Neuronal stem cell (in vitro differentiated cells): Measurements from ENCODE around the gene MEGF11.
"Not testable (repeated sequence)": the region's sequence is repeated elsewhere in the genome, so short reads cannot be mapped to it uniquely, and the experiment has no call there.

Experiments used
- DNase-seq: peaks from one replicate; pipeline ENCODE4 v3.0.0-alpha.2; 2013; ENCODE audit warnings: low spot score
- H2AFZ ChIP-seq: one replicate; pipeline ENCODE4 v1.6.1; 2013; ENCODE audit warnings: mild to moderate bottlenecking, low read length, inconsistent platforms
- H2AK5ac ChIP-seq: 2 replicates; pipeline ENCODE4 v1.6.1; 2013; ENCODE audit warnings: low read depth, mild to moderate bottlenecking, inconsistent platforms, low read length, moderate library complexity, mixed read lengths
- H2BK120ac ChIP-seq: 2 replicates; pipeline ENCODE4 v1.6.1; 2013; ENCODE audit warnings: low read depth, mild to moderate bottlenecking, inconsistent platforms, low read length, moderate library complexity, mixed read lengths
- H2BK12ac ChIP-seq: one replicate; pipeline ENCODE4 v1.6.1; 2013; ENCODE audit warnings: low read length, inconsistent platforms
- H2BK15ac ChIP-seq: 2 replicates; pipeline ENCODE4 v1.6.1; 2013; ENCODE audit warnings: mild to moderate bottlenecking, low read length, inconsistent platforms, mixed read lengths
- H2BK5ac ChIP-seq: one replicate; pipeline ENCODE4 v1.6.1; 2013; ENCODE audit warnings: inconsistent platforms, mild to moderate bottlenecking, low read length, moderate library complexity
- H3K14ac ChIP-seq: one replicate; pipeline ENCODE4 v1.6.1; 2013; ENCODE audit warnings: low read length, inconsistent platforms
- H3K18ac ChIP-seq: 2 replicates; pipeline ENCODE4 v1.6.1; 2013; ENCODE audit warnings: low read length, inconsistent platforms
- H3K23ac ChIP-seq: 2 replicates; pipeline ENCODE4 v1.6.1; 2013; ENCODE audit warnings: low read depth, mild to moderate bottlenecking, mixed read lengths, low read length, inconsistent platforms; ENCODE audit not compliant: poor library complexity
- H3K27ac ChIP-seq: replicated peaks from 3 replicates; pipeline ENCODE4 v1.5.1; 2013; ENCODE audit warnings: low read length, inconsistent platforms
- H3K27me3 ChIP-seq, 3 experiments: 2 replicates each; pipeline ENCODE4 v1.6.1; 2013; ENCODE audit warnings: low read length in 3 of 3, mild to moderate bottlenecking in 2 of 3, inconsistent platforms in 1 of 3, low read depth in 1 of 3, mixed read lengths in 1 of 3, moderate library complexity in 1 of 3; ENCODE audit not compliant: control insufficient read depth in 3 of 3, insufficient read depth in 3 of 3
- H3K36me3 ChIP-seq, 2 donors: replicated peaks in 1 of 2; 2 replicates each; pipeline ENCODE4 v1.6.1; 2013; ENCODE audit warnings: low read length in 2 of 2; ENCODE audit not compliant: control insufficient read depth in 2 of 2, insufficient read depth in 2 of 2
- H3K4ac ChIP-seq: 2 replicates; pipeline ENCODE4 v1.6.1; 2013; ENCODE audit warnings: inconsistent platforms, mild to moderate bottlenecking, low read length, moderate library complexity
- H3K4me1 ChIP-seq, 2 donors: 1 replicate in 1 of 2; 2 replicates in 1 of 2; pipeline ENCODE4 v1.6.1; 2013; ENCODE audit warnings: low read length in 2 of 2, low read depth in 1 of 2; ENCODE audit not compliant: control insufficient read depth in 2 of 2, insufficient read depth in 1 of 2
- H3K4me2 ChIP-seq: one replicate; pipeline ENCODE4 v1.6.1; 2013; ENCODE audit warnings: mild to moderate bottlenecking, low read length, inconsistent platforms; ENCODE audit not compliant: insufficient read depth, poor library complexity, severe bottlenecking
- H3K4me3 ChIP-seq, 2 donors: 2 replicates each; pipeline ENCODE4 v1.5.1; 2013; ENCODE audit warnings: low read length in 2 of 2, mild to moderate bottlenecking in 2 of 2, inconsistent platforms in 1 of 2, moderate library complexity in 1 of 2
- H3K79me1 ChIP-seq: one replicate; pipeline ENCODE4 v1.6.1; 2013; ENCODE audit warnings: low read depth, mild to moderate bottlenecking, inconsistent platforms, low read length, moderate library complexity
- H3K9ac ChIP-seq: one replicate; pipeline ENCODE4 v1.6.1; 2013; ENCODE audit warnings: mild to moderate bottlenecking, low read depth, low read length, inconsistent platforms; ENCODE audit not compliant: poor library complexity
- H3K9me3 ChIP-seq, 2 donors: replicated peaks in 1 of 2; 2 replicates each; pipeline versions ENCODE3 to v1.6.1; 2013; ENCODE audit warnings: low read length in 2 of 2, mild to moderate bottlenecking in 2 of 2, inconsistent platforms in 1 of 2, low read depth in 1 of 2, mixed read lengths in 1 of 2, moderate library complexity in 1 of 2; ENCODE audit not compliant: control insufficient read depth in 2 of 2, insufficient read depth in 1 of 2
- H4K8ac ChIP-seq: one replicate; pipeline ENCODE4 v1.6.1; 2013; ENCODE audit warnings: low read depth, mild to moderate bottlenecking, inconsistent platforms, low read length, moderate library complexity
- H4K91ac ChIP-seq: one replicate; pipeline ENCODE4 v1.6.1; 2013; ENCODE audit warnings: low read length, low read depth, mild to moderate bottlenecking, inconsistent platforms; ENCODE audit not compliant: poor library complexity
- WGBS, 2 donors: extraction: QIAGEN DNeasy Blood & Tissue Kit; methylation state at CpG; one replicate each; pipeline ENCODE4 v1.1.7; 2013; ENCODE audit warnings: missing lambda C conversion rate in 2 of 2, mixed read lengths in 1 of 2; ENCODE audit not compliant: insufficient read length in 2 of 2, insufficient replicate concordance in 1 of 2; ENCODE audit errors: extremely low coverage in 2 of 2; 5-methylcytosine and 5-hydroxymethylcytosine counted together

The MEGF11 gene

GRCh38 chr15:66003129-66003528 lies 250.4 kb downstream of the MEGF11 start:
- H3K27ac ChIP-seq, H4K91ac ChIP-seq, H3K79me1 ChIP-seq, H2BK5ac ChIP-seq, H3K9me3 ChIP-seq, H2AFZ ChIP-seq, H4K8ac ChIP-seq, H3K27me3 ChIP-seq, H2AK5ac ChIP-seq, H3K4me2 ChIP-seq, H3K4ac ChIP-seq, H2BK120ac ChIP-seq, H2BK12ac ChIP-seq, H3K9ac ChIP-seq, H3K18ac ChIP-seq, H3K36me3 ChIP-seq, H2BK15ac ChIP-seq, H3K14ac ChIP-seq, DNase-seq, H3K23ac ChIP-seq, H3K4me3 ChIP-seq: not testable (repeated sequence)
- H3K4me1 ChIP-seq: peaks cover 0 to 21% of the 10 kb centered on the region in 2 donors
- WGBS, 2 donors: no CpG with 5 or more reads among the region's 4 CpGs

GRCh38 chr15:66001717-66002426 lies 251.7 kb downstream of the MEGF11 start:
- WGBS, 2 donors: no CpG with 5 or more reads among the region's 8 CpGs
- no peak overlapping the region for H4K91ac ChIP-seq
- no peaks in the 10 kb centered on the region for H3K36me3 ChIP-seq
- H2BK120ac ChIP-seq: no peak overlapping the region
- H2BK5ac ChIP-seq: peak overlapping the region; percentile 59
- H3K4ac ChIP-seq: no peak overlapping the region
- no peak overlapping the region for H3K14ac ChIP-seq
- H3K27ac ChIP-seq: peak overlapping the region; percentile 47
- H3K4me3 ChIP-seq: no peak overlapping the region
- H3K27me3 ChIP-seq: peaks cover 0 to 8% (median 0%) of the 10 kb centered on the region in 3 experiments
- no peak for DNase-seq
- H2BK15ac ChIP-seq: no peak overlapping the region
- H3K4me1 ChIP-seq: peaks cover 0 to 23% of the 10 kb centered on the region in 2 donors
- no peak overlapping the region for H3K23ac ChIP-seq
- H2BK12ac ChIP-seq: no peak overlapping the region
- no peak overlapping the region for H2AFZ ChIP-seq
- no peaks in the 10 kb centered on the region for H3K79me1 ChIP-seq
- H3K9ac ChIP-seq: no peak overlapping the region
- peaks cover 0 to under 1% of the 10 kb centered on the region in 2 donors for H3K9me3 ChIP-seq
- H4K8ac ChIP-seq: no peak overlapping the region
- no peak overlapping the region for H2AK5ac ChIP-seq
- H3K4me2 ChIP-seq: no peak overlapping the region
- no peak overlapping the region for H3K18ac ChIP-seq

- H2BK120ac ChIP-seq: no peak overlapping the region
- H2BK15ac ChIP-seq: no peak overlapping the region
- DNase-seq: no peak
- H3K36me3 ChIP-seq: no peaks in the 10 kb centered on the region
- H4K8ac ChIP-seq: no peak overlapping the region
- WGBS, 2 donors: no CpG with 5 or more reads among the region's 5 CpGs
- no peak overlapping the region for H3K4me2 ChIP-seq
- no peak overlapping the region for H2AFZ ChIP-seq
- no peak overlapping the region for H3K4me3 ChIP-seq
- no peak overlapping the region for H2AK5ac ChIP-seq
- peaks cover 0 to 23% of the 10 kb centered on the region in 2 donors for H3K4me1 ChIP-seq
- H2BK12ac ChIP-seq: no peak overlapping the region
- H3K4ac ChIP-seq: no peak overlapping the region
- no peak overlapping the region for H4K91ac ChIP-seq
- no peak overlapping the region for H3K23ac ChIP-seq
- H3K27me3 ChIP-seq: peaks cover 0 to 10% (median 0%) of the 10 kb centered on the region in 3 experiments
- no peak overlapping the region for H3K14ac ChIP-seq
- H3K18ac ChIP-seq: no peak overlapping the region
- H3K9ac ChIP-seq: no peak overlapping the region
- no peaks in the 10 kb centered on the region for H3K79me1 ChIP-seq
- H3K9me3 ChIP-seq: no peaks in the 10 kb centered on the region
- H2BK5ac ChIP-seq: peak overlapping the region; percentile 59
- H3K27ac ChIP-seq: peak overlapping the region; percentile 47
Measured at GRCh38 chr15:66001042-66001441, 252.5 kb downstream of the MEGF11 start.

GRCh38 chr15:65998486-65998885 lies 255.1 kb downstream of the MEGF11 start:
- Histone ChIP-seq H3K27me3 (peaks cover 0 to 25% (median 0%) of the 10 kb centered on the region in 3 experiments), H4K91ac (no peak overlapping the region), H3K14ac (no peak overlapping the region), H3K36me3 (no peaks in the 10 kb centered on the region), H2AK5ac (peak overlapping the region; percentile 48), H2BK15ac (no peak overlapping the region), H3K9ac (no peak overlapping the region), H3K23ac (no peak overlapping the region), H3K4me1 (peaks cover 0 to 23% of the 10 kb centered on the region in 2 donors), H4K8ac (no peak overlapping the region), H3K79me1 (no peaks in the 10 kb centered on the region), H2BK5ac (no peak overlapping the region), H3K4ac (no peak overlapping the region), H3K27ac (no peak overlapping the region), H2BK12ac (no peak overlapping the region), H3K18ac (no peak overlapping the region), H3K9me3 (no peaks in the 10 kb centered on the region), H3K4me2 (no peak overlapping the region), H3K4me3 (no peak overlapping the region), H2BK120ac (no peak overlapping the region), H2AFZ (no peak overlapping the region)
- WGBS, 2 donors: no CpG with 5 or more reads among the region's 9 CpGs
- no peak for DNase-seq
